Neural progenitor cell (in vitro differentiated cells): Measurements from ENCODE around the gene CLMP. TPM values are rescaled to one million over a fixed set of nuclear protein-coding genes. Genes with fewer than 3 reads are reported as not detected.
"Not testable (repeated sequence)": the region's sequence is repeated elsewhere in the genome, so short reads cannot be mapped to it uniquely, and the experiment has no call there.

Experiments
- DNase-seq: peaks from one replicate; pipeline ENCODE4 v3.0.0-alpha.2; 2016; ENCODE audit warnings: low spot score
- H2AFZ ChIP-seq: fragments of 200-600 bp; sonication (generic); replicated peaks from 2 replicates; pipeline ENCODE4 v1.6.1; 2016; ENCODE audit warnings: antibody characterized with exemption
- H3F3A ChIP-seq: fragments of 200-600 bp; sonication (generic); 2 replicates; pipeline ENCODE4 v1.6.1; 2016; ENCODE audit warnings: antibody characterized with exemption, low read depth
- H3K27ac ChIP-seq: fragments of 200-600 bp; sonication (generic); 2 replicates; pipeline ENCODE4 v1.5.1; 2016; ENCODE audit warnings: mild to moderate bottlenecking
- H3K27me3 ChIP-seq: fragments of 200-600 bp; sonication (generic); 2 replicates; pipeline ENCODE4 v1.6.1; 2016; ENCODE audit warnings: mild to moderate bottlenecking, moderate library complexity
- H3K36me3 ChIP-seq: fragments of 200-600 bp; sonication (generic); 2 replicates; pipeline ENCODE4 v1.5.1; 2016
- H3K4me1 ChIP-seq: fragments of 200-600 bp; sonication (generic); 2 replicates; pipeline ENCODE4 v1.6.1; 2016; ENCODE audit warnings: mixed run types
- H3K4me2 ChIP-seq: fragments of 200-600 bp; sonication (generic); 2 replicates; pipeline ENCODE4 v1.6.1; 2016
- H3K4me3 ChIP-seq: fragments of 200-600 bp; sonication (generic); 2 replicates; pipeline ENCODE4 v1.5.1; 2016
- H3K79me2 ChIP-seq: fragments of 200-600 bp; sonication (generic); 2 replicates; pipeline ENCODE4 v1.6.1; 2016; ENCODE audit warnings: low read depth
- H3K9ac ChIP-seq: fragments of 200-600 bp; sonication (generic); 2 replicates; pipeline ENCODE4 v1.6.1; 2016
- H3K9me3 ChIP-seq: fragments of 200-600 bp; sonication (generic); 2 replicates; pipeline ENCODE4 v1.5.1; 2016; ENCODE audit warnings: low read depth
- H4K20me1 ChIP-seq: fragments of 200-600 bp; sonication (generic); 2 replicates; pipeline ENCODE4 v1.6.1; 2016; ENCODE audit warnings: low read depth
- H3K27ac Mint-ChIP-seq: 3 replicates; pipeline ENCODE4 v1.8.0; 2021; ENCODE audit warnings: mixed read lengths
- H3K27me3 Mint-ChIP-seq: 2 replicates; pipeline ENCODE4 v1.8.0; 2022; ENCODE audit warnings: low read depth, mild to moderate bottlenecking, inconsistent platforms, moderate library complexity, mixed read lengths; ENCODE audit not compliant: insufficient read depth
- H3K36me3 Mint-ChIP-seq: 3 replicates; pipeline ENCODE4 v1.8.0; 2021; ENCODE audit warnings: mixed read lengths
- H3K4me1 Mint-ChIP-seq: 3 replicates; pipeline ENCODE4 v1.8.0; 2021; ENCODE audit warnings: mixed read lengths
- H3K4me3 Mint-ChIP-seq: 3 replicates; pipeline ENCODE4 v1.8.0; 2021; ENCODE audit warnings: mild to moderate bottlenecking, moderate library complexity, mixed read lengths
- H3K9me3 Mint-ChIP-seq: 3 replicates; pipeline ENCODE4 v1.8.0; 2020; ENCODE audit warnings: mixed read lengths
- CTCF ChIP-seq: fragments of 200-600 bp; sonication (generic); IDR thresholded peaks from 2 replicates; pipeline ENCODE4 v1.5.1; 2017; ENCODE audit warnings: antibody characterized with exemption, mild to moderate bottlenecking
- EZH2 ChIP-seq: fragments of 200-600 bp; sonication (generic); IDR thresholded peaks from 2 replicates; pipeline ENCODE4 v1.6.1; 2017; ENCODE audit warnings: antibody characterized with exemption, mild to moderate bottlenecking, moderate library complexity
- EZH2phosphoT487 ChIP-seq: fragments of 200-600 bp; sonication (generic); IDR thresholded peaks from 2 replicates; pipeline ENCODE4 v1.6.1; 2017; ENCODE audit warnings: antibody characterized with exemption
- total RNA-seq: library from RNA; depleted of rRNA; stranded (reverse); fragments of >200 nt; gene quantifications from 2 replicates; pipeline ENCODE4 v1.2.3, GENCODE V29; 2015; ENCODE audit warnings: low replicate concordance

CLMP gene
- total RNA-seq, 1 donor from 2014 or later, result 10.7 TPM

- Histone ChIP-seq H4K20me1 (peaks cover 61% of the 10 kb centered on the region), H3K4me2 (peak overlapping the region; percentile 91), H3K27me3 (no peaks in the 10 kb centered on the region), H3K79me2 (peaks cover 82% of the 10 kb centered on the region), H3K4me1 (peaks cover 33% of the 10 kb centered on the region), H3K36me3 (peaks cover 5% of the 10 kb centered on the region), H3F3A (peaks cover 69% of the 10 kb centered on the region), H2AFZ (no peak overlapping the region), H3K27ac (peak overlapping the region; percentile 26), H3K9ac (peak overlapping the region; percentile 38), H3K9me3 (no peaks in the 10 kb centered on the region), H3K4me3 (peak overlapping the region; percentile 96)
- no peak for TF ChIP-seq EZH2phosphoT487
- TF ChIP-seq EZH2, result no peak
- no peak for TF ChIP-seq CTCF
- Mint-ChIP-seq H3K27me3 (peaks cover 4% of the 10 kb centered on the region), H3K36me3 (peaks cover 45% of the 10 kb centered on the region), H3K9me3 (no peaks in the 10 kb centered on the region), H3K27ac (no peak overlapping the region), H3K4me1 (peaks cover 59% of the 10 kb centered on the region), H3K4me3 (peak overlapping the region; percentile 93)
- no peak for DNase-seq
These were observed 134.6 kb downstream of the CLMP start for GRCh38 chr11:123060277-123061000.

GRCh38 chr11:123059041-123059920 is 135.8 kb downstream of the CLMP start:
- Histone ChIP-seq H3K79me2 (peaks cover 71% of the 10 kb centered on the region), H3F3A (peaks cover 81% of the 10 kb centered on the region), H3K4me3 (peak overlapping the region; percentile 96), H3K27ac (peak overlapping the region; percentile 30), H3K4me1 (peaks cover 33% of the 10 kb centered on the region), H3K4me2 (peak overlapping the region; percentile 91), H4K20me1 (peaks cover 73% of the 10 kb centered on the region)
- H3K27ac Mint-ChIP-seq, H3K36me3 ChIP-seq, H3K9me3 Mint-ChIP-seq, H3K27me3 ChIP-seq, H3K9me3 ChIP-seq, H3K27me3 Mint-ChIP-seq, H2AFZ ChIP-seq, H3K9ac ChIP-seq, DNase-seq: not testable (repeated sequence)
- Mint-ChIP-seq H3K4me1 (peaks cover 56% of the 10 kb centered on the region), H3K4me3 (peak overlapping the region; percentile 93), H3K36me3 (peaks cover 46% of the 10 kb centered on the region)

- H3K27me3 Mint-ChIP-seq, result peaks cover 6% of the 10 kb centered on the region
- no peak for DNase-seq
- peak; percentile 10 for TF ChIP-seq CTCF
- TF ChIP-seq EZH2, result no peak
- no peak overlapping the region for H3K27ac Mint-ChIP-seq
- H3F3A ChIP-seq, result peaks cover 84% of the 10 kb centered on the region
- peaks cover 73% of the 10 kb centered on the region for H4K20me1 ChIP-seq
- no peak overlapping the region for H3K27ac ChIP-seq
- H3K4me1 ChIP-seq, result peaks cover 25% of the 10 kb centered on the region
- H3K9ac ChIP-seq, result no peak overlapping the region
- H3K36me3 ChIP-seq, result peaks cover 5% of the 10 kb centered on the region
- H3K79me2 ChIP-seq, result peaks cover 56% of the 10 kb centered on the region
- H3K4me3 ChIP-seq, result no peak overlapping the region
- peaks cover 47% of the 10 kb centered on the region for H3K4me1 Mint-ChIP-seq
- peaks cover 44% of the 10 kb centered on the region for H3K36me3 Mint-ChIP-seq
- no peaks in the 10 kb centered on the region for H3K9me3 ChIP-seq
- H2AFZ ChIP-seq, result no peak overlapping the region
- no peaks in the 10 kb centered on the region for H3K27me3 ChIP-seq
- H3K4me3 Mint-ChIP-seq, result no peak overlapping the region
- H3K9me3 Mint-ChIP-seq, result no peaks in the 10 kb centered on the region
- no peak overlapping the region for H3K4me2 ChIP-seq
These were observed 137.3 kb downstream of the CLMP start for GRCh38 chr11:123057661-123058305.
